Activated naive CD4-positive, alpha-beta T cell treated with anti-CD3 and anti-CD28 coated beads for 36 hours (primary cell): ENCODE results near the gene GSTO2. TPM values are rescaled to one million over a fixed set of nuclear protein-coding genes. Genes with fewer than 3 reads are reported as not detected.

Experiments used
- CTCF ChIA-PET: fragments of 350-600 bp; sonication (Branson Sonifier 250); formaldehyde crosslinking; loops from one replicate; lab custom pipeline; 2021; ENCODE audit warnings: antibody characterized with exemption; lab: Charles Lee
- DNase-seq: peaks from one replicate; pipeline ENCODE4 v3.0.0-alpha.2; 2020
- H3K27ac Mint-ChIP-seq: one replicate; pipeline ENCODE4 v1.8.0; 2021; ENCODE audit warnings: mild to moderate bottlenecking, mixed read lengths
- H3K27me3 Mint-ChIP-seq: one replicate; pipeline ENCODE4 v1.8.0; 2021; ENCODE audit warnings: low read depth, mixed read lengths
- H3K36me3 Mint-ChIP-seq: one replicate; pipeline ENCODE4 v1.8.0; 2021; ENCODE audit warnings: low read depth, mixed read lengths
- H3K4me1 Mint-ChIP-seq: one replicate; pipeline ENCODE4 v1.8.0; 2021; ENCODE audit warnings: low read depth, mixed read lengths
- H3K4me3 Mint-ChIP-seq: one replicate; pipeline ENCODE4 v1.8.0; 2021; ENCODE audit warnings: mild to moderate bottlenecking, moderate library complexity, mixed read lengths
- H3K9me3 Mint-ChIP-seq: one replicate; pipeline ENCODE4 v1.8.0; 2021; ENCODE audit warnings: mixed read lengths
- intact Hi-C: fragments of 100-400 bp; cut with micrococcal nuclease; formaldehyde crosslinking; loops from one replicate; pipeline ENCODE4 v1.15.1; 2023
- total RNA-seq, 2 experiments: library from RNA; stranded (reverse); gene quantifications; one replicate each; pipeline ENCODE4 v1.2.3, GENCODE V29; 2021

Gene GSTO2
- total RNA-seq, 2 experiments from 2014 or later: 3.0 to 3.6 TPM

GRCh38 chr10:104333032-104333727 lies 64.2 kb downstream of the GSTO2 start:
- CTCF ChIA-PET: interaction anchor here (1.0 to 7.0 kb wide), 4 partner anchors 18 to 42 kb away, joined by 3 to 67 read pairs (median 13); no protein-coding TSS in a partner anchor
- H3K36me3 Mint-ChIP-seq: peaks cover 14% of the 10 kb centered on the region
- peak overlapping the region; percentile 77 for H3K27ac Mint-ChIP-seq
- H3K27me3 Mint-ChIP-seq: no peaks in the 10 kb centered on the region
- peaks cover 79% of the 10 kb centered on the region for H3K4me1 Mint-ChIP-seq
- DNase-seq: peak; percentile 74
- H3K9me3 Mint-ChIP-seq: no peaks in the 10 kb centered on the region
- peak overlapping the region; percentile 45 for H3K4me3 Mint-ChIP-seq
- intact Hi-C loops: loop anchor here (10.0 kb wide), 1 partner anchor 638 kb away; no protein-coding TSS in a partner anchor

- Mint-ChIP-seq H3K36me3 (peaks cover 14% of the 10 kb centered on the region), H3K27me3 (no peaks in the 10 kb centered on the region), H3K4me1 (peaks cover 73% of the 10 kb centered on the region), H3K9me3 (no peaks in the 10 kb centered on the region), H3K4me3 (peak overlapping the region; percentile 45), H3K27ac (peak overlapping the region; percentile 77)
- no peak for DNase-seq
- intact Hi-C loops: loop anchor here (10.0 kb wide), 1 partner anchor 639 kb away; no protein-coding TSS in a partner anchor
- CTCF ChIA-PET: interaction anchor here (0.8 to 7.0 kb wide), 5 partner anchors 17 to 59 kb away, joined by 3 to 67 read pairs (median 22); no protein-coding TSS in a partner anchor
These were observed 64.9 kb downstream of the GSTO2 start for GRCh38 chr10:104333728-104334373.

- intact Hi-C loops: loop anchor here (10.0 kb wide), 1 partner anchor 640 kb away; no protein-coding TSS in a partner anchor
- H3K4me1 Mint-ChIP-seq: peaks cover 73% of the 10 kb centered on the region
- no peaks in the 10 kb centered on the region for H3K9me3 Mint-ChIP-seq
- H3K27me3 Mint-ChIP-seq: no peaks in the 10 kb centered on the region
- peaks cover 14% of the 10 kb centered on the region for H3K36me3 Mint-ChIP-seq
- DNase-seq: no peak
- CTCF ChIA-PET: interaction anchor here (0.8 to 7.0 kb wide), 5 partner anchors 16 to 59 kb away, joined by 3 to 67 read pairs (median 22); partner anchors contain the start of gene CFAP58
- H3K4me3 Mint-ChIP-seq: no peak overlapping the region
- H3K27ac Mint-ChIP-seq: peak overlapping the region; percentile 73
These were observed 65.6 kb downstream of the GSTO2 start for GRCh38 chr10:104334561-104334960.

GRCh38 chr10:104334965-104335650 lies 66.1 kb downstream of the GSTO2 start:
- Mint-ChIP-seq H3K4me1 (peaks cover 72% of the 10 kb centered on the region), H3K27me3 (no peaks in the 10 kb centered on the region), H3K4me3 (peak overlapping the region; percentile 48), H3K9me3 (no peaks in the 10 kb centered on the region), H3K27ac (peak overlapping the region; percentile 73), H3K36me3 (peaks cover 14% of the 10 kb centered on the region)
- no peak for DNase-seq
- CTCF ChIA-PET: interaction anchor here (0.7 to 7.0 kb wide), 6 partner anchors 16 to 433 kb away, joined by 3 to 67 read pairs (median 15); partner anchors contain the start of gene CFAP58
- intact Hi-C loops: loop anchor here (10.0 kb wide), 1 partner anchor 640 kb away; no protein-coding TSS in a partner anchor

- CTCF ChIA-PET: interaction anchor here (0.5 to 7.0 kb wide), 10 partner anchors 14 to 145 kb away, joined by 3 to 67 read pairs (median 4); partner anchors contain the start of genes CFAP58 and GSTO2
- H3K27me3 Mint-ChIP-seq: no peaks in the 10 kb centered on the region
- H3K4me1 Mint-ChIP-seq: peaks cover 57% of the 10 kb centered on the region
- H3K36me3 Mint-ChIP-seq: peaks cover 14% of the 10 kb centered on the region
- no peaks in the 10 kb centered on the region for H3K9me3 Mint-ChIP-seq
- H3K27ac Mint-ChIP-seq: peak overlapping the region; percentile 98
- peak overlapping the region; percentile 84 for H3K4me3 Mint-ChIP-seq
- DNase-seq: no peak
- intact Hi-C loops: loop anchor here (2.0 to 10.0 kb wide), 2 partner anchors 642 to 680 kb away; no protein-coding TSS in a partner anchor
These were observed 68.0 kb downstream of the GSTO2 start for GRCh38 chr10:104336821-104337467.

- CTCF ChIA-PET: interaction anchor here (1.0 to 7.0 kb wide), 6 partner anchors 13 to 63 kb away, joined by 3 to 67 read pairs (median 8); no protein-coding TSS in a partner anchor
- peaks cover 14% of the 10 kb centered on the region for H3K36me3 Mint-ChIP-seq
- peak; percentile 54 for DNase-seq
- peak overlapping the region; percentile 98 for H3K27ac Mint-ChIP-seq
- H3K9me3 Mint-ChIP-seq: no peaks in the 10 kb centered on the region
- intact Hi-C loops: loop anchor here (2.0 to 10.0 kb wide), 2 partner anchors 643 to 679 kb away; no protein-coding TSS in a partner anchor
- H3K4me1 Mint-ChIP-seq: peaks cover 52% of the 10 kb centered on the region
- peak overlapping the region; percentile 84 for H3K4me3 Mint-ChIP-seq
- H3K27me3 Mint-ChIP-seq: no peaks in the 10 kb centered on the region
These were observed 68.6 kb downstream of the GSTO2 start for GRCh38 chr10:104337521-104337984.

- CTCF ChIA-PET: interaction anchor here (0.6 to 7.0 kb wide), 11 partner anchors 9 to 64 kb away, joined by 3 to 67 read pairs (median 5); no protein-coding TSS in a partner anchor
- intact Hi-C loops: loop anchor here (1.0 to 10.0 kb wide), 9 partner anchors 9 to 679 kb away; partner anchors contain the start of genes GSTO2 and SLK
- Mint-ChIP-seq H3K27me3 (no peaks in the 10 kb centered on the region), H3K27ac (peak within 1 kb of the TSS; percentile 98), H3K4me3 (peak within 1 kb of the TSS; percentile 84), H3K36me3 (peaks cover 10% of the 10 kb centered on the region), H3K4me1 (peaks cover 46% of the 10 kb centered on the region), H3K9me3 (no peaks in the 10 kb centered on the region)
- peak; percentile 78 for DNase-seq
These were observed 69.2 kb downstream of the GSTO2 start, which contains the start of gene ITPRIP for GRCh38 chr10:104337985-104338735. ITPRIP (minus strand) TSS chr10:104338465; CDS start chr10:104316051, 22,414 bp downstream.

- Mint-ChIP-seq H3K4me1 (peaks cover 32% of the 10 kb centered on the region), H3K27ac (peak overlapping the region; percentile 98), H3K9me3 (no peaks in the 10 kb centered on the region), H3K36me3 (peaks cover 8% of the 10 kb centered on the region), H3K27me3 (no peaks in the 10 kb centered on the region), H3K4me3 (peak overlapping the region; percentile 84)
- intact Hi-C loops: loop anchor here (2.0 to 10.0 kb wide), 2 partner anchors 17 to 645 kb away; no protein-coding TSS in a partner anchor
- CTCF ChIA-PET: interaction anchor here (1.4 to 7.0 kb wide), 5 partner anchors 10 to 65 kb away, joined by 3 to 67 read pairs (median 5); no protein-coding TSS in a partner anchor
- DNase-seq: no peak
These were observed 70.6 kb downstream of the GSTO2 start for GRCh38 chr10:104339469-104340110.

- Mint-ChIP-seq H3K27ac (no peak overlapping the region), H3K27me3 (no peaks in the 10 kb centered on the region), H3K9me3 (no peaks in the 10 kb centered on the region), H3K36me3 (peaks cover 8% of the 10 kb centered on the region), H3K4me3 (no peak overlapping the region), H3K4me1 (peaks cover 27% of the 10 kb centered on the region)
- CTCF ChIA-PET: interaction anchor here (1.4 to 2.2 kb wide), 3 partner anchors 11 to 65 kb away, joined by 3 to 13 read pairs (median 5); no protein-coding TSS in a partner anchor
- intact Hi-C loops: no loop called here
- no peak for DNase-seq
These were observed 71.1 kb downstream of the GSTO2 start for GRCh38 chr10:104340111-104340526.

- Mint-ChIP-seq H3K4me3 (no peak overlapping the region), H3K36me3 (peaks cover 6% of the 10 kb centered on the region), H3K27ac (no peak overlapping the region), H3K9me3 (peaks cover 4% of the 10 kb centered on the region), H3K27me3 (no peaks in the 10 kb centered on the region), H3K4me1 (peaks cover 25% of the 10 kb centered on the region)
- intact Hi-C loops: no loop called here
- no peak for DNase-seq
- CTCF ChIA-PET: interaction anchor here (0.8 to 1.6 kb wide), 5 partner anchors 9 to 67 kb away, joined by 4 to 8 read pairs (median 6); no protein-coding TSS in a partner anchor
These were observed 71.7 kb downstream of the GSTO2 start for GRCh38 chr10:104340641-104341040.
